ENCODE data around the gene ING4.

DNA sequence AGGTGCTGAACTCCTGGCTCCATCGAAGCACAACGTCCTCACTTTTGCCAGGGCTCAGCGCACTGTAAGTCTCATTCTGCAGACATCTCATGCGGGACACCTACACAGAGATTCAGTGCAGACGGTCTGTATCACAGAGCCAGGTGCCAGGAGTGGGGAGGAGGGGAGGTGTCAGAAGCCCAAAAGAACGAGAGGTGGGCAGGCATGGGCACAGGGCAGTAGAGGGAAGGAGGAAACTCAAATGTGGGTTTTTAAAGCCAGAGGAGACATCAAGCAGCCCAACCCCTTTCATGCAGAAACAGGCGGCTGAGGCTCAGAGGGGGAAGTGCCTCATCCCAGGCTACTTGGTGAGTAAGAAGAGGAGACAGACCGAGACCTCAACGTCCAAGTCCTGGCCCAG, 24.6 kb downstream of the ING4 start:
- TF ChIP-seq EZH2phosphoT487 (IDR thresholded peaks at IDR 0.05; ENCODE audit: borderline replicate concordance, low read length): no peak
- TF ChIP-seq, protein P1, sequence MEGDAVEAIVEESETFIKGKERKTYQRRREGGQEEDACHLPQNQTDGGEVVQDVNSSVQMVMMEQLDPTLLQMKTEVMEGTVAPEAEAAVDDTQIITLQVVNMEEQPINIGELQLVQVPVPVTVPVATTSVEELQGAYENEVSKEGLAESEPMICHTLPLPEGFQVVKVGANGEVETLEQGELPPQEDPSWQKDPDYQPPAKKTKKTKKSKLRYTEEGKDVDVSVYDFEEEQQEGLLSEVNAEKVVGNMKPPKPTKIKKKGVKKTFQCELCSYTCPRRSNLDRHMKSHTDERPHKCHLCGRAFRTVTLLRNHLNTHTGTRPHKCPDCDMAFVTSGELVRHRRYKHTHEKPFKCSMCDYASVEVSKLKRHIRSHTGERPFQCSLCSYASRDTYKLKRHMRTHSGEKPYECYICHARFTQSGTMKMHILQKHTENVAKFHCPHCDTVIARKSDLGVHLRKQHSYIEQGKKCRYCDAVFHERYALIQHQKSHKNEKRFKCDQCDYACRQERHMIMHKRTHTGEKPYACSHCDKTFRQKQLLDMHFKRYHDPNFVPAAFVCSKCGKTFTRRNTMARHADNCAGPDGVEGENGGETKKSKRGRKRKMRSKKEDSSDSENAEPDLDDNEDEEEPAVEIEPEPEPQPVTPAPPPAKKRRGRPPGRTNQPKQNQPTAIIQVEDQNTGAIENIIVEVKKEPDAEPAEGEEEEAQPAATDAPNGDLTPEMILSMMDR (conservative IDR thresholded peaks at IDR 0.05; ENCODE audit: low read depth, low read length): no peak

Measured in PC-3 (cell line).